Measurements from ENCODE around the gene LYST.

Gene LYST

GRCh38 chr1:235613602-235614001 is 253.1 kb downstream of the LYST start:
- H2AFZ ChIP-seq (ENCODE audit: low read length) = no peak overlapping the region
- no peaks in the 10 kb centered on the region for H4K20me1 ChIP-seq (ENCODE audit: insufficient read depth, low read length, poor library complexity, severe bottlenecking)
- no peak overlapping the region for H3K4me3 ChIP-seq (ENCODE audit: low read length, poor library complexity, severe bottlenecking)
- H3F3A ChIP-seq (ENCODE audit: low read depth) = no peaks in the 10 kb centered on the region
- no peaks in the 10 kb centered on the region for H3K79me2 ChIP-seq (ENCODE audit: insufficient read depth, low read length)
- no peak for TF ChIP-seq CTCF (conservative IDR thresholded peaks at IDR 0.05; ENCODE audit: low read length)
- TF ChIP-seq EZH2phosphoT487 (IDR thresholded peaks at IDR 0.05; ENCODE audit: borderline replicate concordance) = no peak
- H3K9ac ChIP-seq (ENCODE audit: low read depth, low read length, poor library complexity, severe bottlenecking) = no peak overlapping the region
- H3K4me1 ChIP-seq (ENCODE audit: insufficient read depth, low read length, poor library complexity, severe bottlenecking) = no peaks in the 10 kb centered on the region
- no peaks in the 10 kb centered on the region for H3K9me2 ChIP-seq (replicated peaks; ENCODE audit: low read depth, low read length)
- H3K36me3 ChIP-seq (ENCODE audit: insufficient read depth, low read length) = no peaks in the 10 kb centered on the region
- no peaks in the 10 kb centered on the region for H3K9me3 ChIP-seq (ENCODE audit: insufficient read depth, low read depth, low read length)
- H3K4me2 ChIP-seq (ENCODE audit: low read depth, low read length, poor library complexity, severe bottlenecking) = no peak overlapping the region
- no peaks in the 10 kb centered on the region for H3K27me3 ChIP-seq (ENCODE audit: insufficient read depth, low read length, poor library complexity, severe bottlenecking)

- no peaks in the 10 kb centered on the region for H3K9me3 ChIP-seq (ENCODE audit: insufficient read depth, low read depth, low read length)
- no peak overlapping the region for H2AFZ ChIP-seq (ENCODE audit: low read length)
- peaks cover 7% of the 10 kb centered on the region for H3K4me1 ChIP-seq (ENCODE audit: insufficient read depth, low read length, poor library complexity, severe bottlenecking)
- no peak overlapping the region for H3K4me3 ChIP-seq (ENCODE audit: low read length, poor library complexity, severe bottlenecking)
- H3F3A ChIP-seq (ENCODE audit: low read depth) = no peaks in the 10 kb centered on the region
- no peak overlapping the region for H3K9ac ChIP-seq (ENCODE audit: low read depth, low read length, poor library complexity, severe bottlenecking)
- no peaks in the 10 kb centered on the region for H3K79me2 ChIP-seq (ENCODE audit: insufficient read depth, low read length)
- TF ChIP-seq CTCF (conservative IDR thresholded peaks at IDR 0.05; ENCODE audit: low read length) = no peak
- TF ChIP-seq EZH2phosphoT487 (IDR thresholded peaks at IDR 0.05; ENCODE audit: borderline replicate concordance) = no peak
- H3K27me3 ChIP-seq (ENCODE audit: insufficient read depth, low read length, poor library complexity, severe bottlenecking) = no peaks in the 10 kb centered on the region
- H4K20me1 ChIP-seq (ENCODE audit: insufficient read depth, low read length, poor library complexity, severe bottlenecking) = no peaks in the 10 kb centered on the region
- H3K36me3 ChIP-seq (ENCODE audit: insufficient read depth, low read length) = no peaks in the 10 kb centered on the region
- H3K9me2 ChIP-seq (replicated peaks; ENCODE audit: low read depth, low read length) = no peaks in the 10 kb centered on the region
- no peak overlapping the region for H3K4me2 ChIP-seq (ENCODE audit: low read depth, low read length, poor library complexity, severe bottlenecking)
Observed at GRCh38 chr1:235612761-235613160, 253.9 kb downstream of the LYST start.
